Stomach (tissue), 9 donors: ENCODE measurements around the gene DHFR2. TPM values are rescaled to one million over a fixed set of nuclear protein-coding genes. Genes with fewer than 3 reads are reported as not detected.

Experiments
- DNase-seq, 2 donors: peaks; one replicate each; pipeline versions ENCODE4 v3.0.0 to v3.0.0-alpha.2; 2013 to 2019
- H3K27ac ChIP-seq, 5 donors: fragments of 200-600 bp in 4 of 5; sonication (generic) in 4 of 5; one replicate each; pipeline ENCODE4 v1.5.1; 2013 to 2019; ENCODE audit warnings: mild to moderate bottlenecking in 1 of 5, moderate library complexity in 1 of 5
- H3K27me3 ChIP-seq, 3 donors: fragments of 200-600 bp; sonication (generic); one replicate each; pipeline ENCODE4 v1.5.1; 2017 to 2019; ENCODE audit warnings: mixed run types in 1 of 3
- H3K36me3 ChIP-seq, 4 donors: fragments of 200-600 bp; sonication (generic); 1 replicate in 3 of 4; 2 replicates in 1 of 4; pipeline ENCODE4 v1.5.1; 2016 to 2019
- H3K4me1 ChIP-seq, 4 donors: fragments of 200-600 bp; sonication (generic); one replicate each; pipeline ENCODE4 v1.5.1; 2016 to 2019
- H3K4me3 ChIP-seq, 4 donors: fragments of 200-600 bp; sonication (generic) in 3 of 4; one replicate each; pipeline ENCODE4 v1.5.1; 2016 to 2019; ENCODE audit warnings: mild to moderate bottlenecking in 1 of 4
- H3K9me3 ChIP-seq, 4 donors: fragments of 200-600 bp; sonication (generic); one replicate each; pipeline ENCODE4 v1.5.1; 2016 to 2019
- EP300 ChIP-seq: sonication (generic); formaldehyde crosslinking; IDR thresholded peaks from one replicate; pipeline ENCODE4 v1.6.1; 2017; ENCODE audit warnings: antibody characterized with exemption
- POLR2A ChIP-seq, 4 donors: fragments of 450-650 bp; IDR thresholded peaks; one replicate each; pipeline ENCODE4 v1.6.1; 2016; ENCODE audit warnings: antibody characterized with exemption in 4 of 4, control low read depth in 2 of 4, mild to moderate bottlenecking in 1 of 4, moderate library complexity in 1 of 4
- POLR2AphosphoS5 ChIP-seq, 3 donors: sonication (generic); formaldehyde crosslinking; IDR thresholded peaks; one replicate each; pipeline ENCODE4 v1.6.1; 2016; ENCODE audit warnings: antibody characterized with exemption in 3 of 3
- WGBS, 5 donors: extraction: QIAGEN DNeasy Blood & Tissue Kit in 3 of 5; methylation state at CpG; one replicate each; pipeline versions ENCODE4 v1.1.5 to v1.1.7; 2013 to 2018; 5-methylcytosine and 5-hydroxymethylcytosine counted together
- intact Hi-C: fragments of 100-400 bp; cut with DNase I; formaldehyde crosslinking; loops from one replicate; pipeline ENCODE4 v1.15.1; 2023; ENCODE audit warnings: low total_unique reads
- polyA plus RNA-seq, 3 donors: library from polyadenylated mRNA; stranded (reverse); fragments of 200-250 nt; gene quantifications; one replicate each; pipeline ENCODE4 v1.2.3, GENCODE V29; 2013
- total RNA-seq, 5 donors: library from RNA; depleted of rRNA; stranded (reverse); fragments of >200 nt; gene quantifications; one replicate each; pipeline versions ENCODE4 v1.1.0 to v1.2.3, GENCODE V29; 2014 to 2016
- TF ChIP-seq, protein P1 (sequence below), 7 experiments: fragments of 450-650 bp in 4 of 7; fragments of 200-600 bp in 3 of 7; sonication (generic) in 3 of 7; IDR thresholded peaks; one replicate each; pipeline ENCODE4 v1.5.1; 2016 to 2019; ENCODE audit warnings: antibody characterized with exemption in 7 of 7, control low read depth in 2 of 7, mild to moderate bottlenecking in 1 of 7
- donor health status: healthy with polysubstance abuse.
- donor health status: Bipolar disorder and iron deficiency.
- donor health status: healthy.

DHFR2 gene
- total and polyA plus RNA-seq, 8 donors: 1.1 to 6.2 (median 2.5) TPM

DNA sequence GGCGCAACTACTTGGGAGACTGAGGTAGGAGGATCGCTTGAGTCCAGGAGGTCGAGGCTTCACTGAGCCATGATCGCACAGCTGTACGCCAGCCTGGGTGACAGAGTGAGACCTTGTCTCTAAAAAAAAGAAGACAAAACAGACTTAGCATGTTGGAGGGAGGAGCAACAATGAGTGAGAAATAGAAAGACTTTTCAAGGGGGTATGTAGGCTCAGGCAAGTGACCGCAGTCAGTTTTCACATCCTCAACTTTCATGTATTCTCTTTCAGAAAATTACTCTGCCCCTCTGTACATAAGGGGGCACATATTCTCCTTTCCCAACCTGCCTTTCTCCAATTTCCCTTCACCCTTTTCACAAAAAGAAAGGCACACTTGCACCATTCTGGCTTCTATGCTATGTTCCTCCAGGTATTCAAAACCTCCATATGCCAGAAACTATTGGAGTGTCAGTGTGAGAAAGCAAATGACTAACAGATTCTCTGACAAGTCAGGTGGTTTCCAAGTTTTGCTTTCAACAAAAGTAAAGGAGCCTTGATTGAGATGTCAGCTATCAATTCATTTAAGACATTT is 7.7 kb upstream of the DHFR2 start:
- peaks cover 0 to 45% (median 21%) of the 10 kb centered on the region in 4 donors for H3K4me1 ChIP-seq
- no peaks in the 10 kb centered on the region for H3K9me3 ChIP-seq
- DNase-seq: no peak
- H3K27me3 ChIP-seq: no peaks in the 10 kb centered on the region
- TF ChIP-seq EP300 (no peak), POLR2A (IDR thresholded peaks at IDR 0.05) (no peak), POLR2AphosphoS5 (IDR thresholded peaks at IDR 0.05) (no peak)
- TF ChIP-seq, protein P1, sequence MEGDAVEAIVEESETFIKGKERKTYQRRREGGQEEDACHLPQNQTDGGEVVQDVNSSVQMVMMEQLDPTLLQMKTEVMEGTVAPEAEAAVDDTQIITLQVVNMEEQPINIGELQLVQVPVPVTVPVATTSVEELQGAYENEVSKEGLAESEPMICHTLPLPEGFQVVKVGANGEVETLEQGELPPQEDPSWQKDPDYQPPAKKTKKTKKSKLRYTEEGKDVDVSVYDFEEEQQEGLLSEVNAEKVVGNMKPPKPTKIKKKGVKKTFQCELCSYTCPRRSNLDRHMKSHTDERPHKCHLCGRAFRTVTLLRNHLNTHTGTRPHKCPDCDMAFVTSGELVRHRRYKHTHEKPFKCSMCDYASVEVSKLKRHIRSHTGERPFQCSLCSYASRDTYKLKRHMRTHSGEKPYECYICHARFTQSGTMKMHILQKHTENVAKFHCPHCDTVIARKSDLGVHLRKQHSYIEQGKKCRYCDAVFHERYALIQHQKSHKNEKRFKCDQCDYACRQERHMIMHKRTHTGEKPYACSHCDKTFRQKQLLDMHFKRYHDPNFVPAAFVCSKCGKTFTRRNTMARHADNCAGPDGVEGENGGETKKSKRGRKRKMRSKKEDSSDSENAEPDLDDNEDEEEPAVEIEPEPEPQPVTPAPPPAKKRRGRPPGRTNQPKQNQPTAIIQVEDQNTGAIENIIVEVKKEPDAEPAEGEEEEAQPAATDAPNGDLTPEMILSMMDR (IDR thresholded peaks at IDR 0.05): no peak
- WGBS, 5 donors: 93 to 98% (median 94%) methylated on average over 6 of the region's 6 CpGs
- no peak overlapping the region for H3K27ac ChIP-seq
- H3K36me3 ChIP-seq: peaks cover 0 to 32% (median 21%) of the 10 kb centered on the region in 4 donors
- intact Hi-C loops: loop anchor here (5.0 kb wide), 1 partner anchor 73 kb away; no protein-coding TSS in a partner anchor
- no peak overlapping the region for H3K4me3 ChIP-seq

GRCh38 chr3:94069194-94069813 is 6.6 kb upstream of the DHFR2 start:
- H3K4me1 ChIP-seq: peaks cover 7 to 56% (median 32%) of the 10 kb centered on the region in 4 donors
- H3K27me3 ChIP-seq: no peaks in the 10 kb centered on the region
- no peaks in the 10 kb centered on the region for H3K9me3 ChIP-seq
- TF ChIP-seq POLR2A (IDR thresholded peaks at IDR 0.05): no peak
- TF ChIP-seq, protein P1 (IDR thresholded peaks at IDR 0.05): peak in 5 of 7 experiments; percentile 19 to 66 (median 57)
- DNase-seq: peak in 1 of 2 donors; percentile 25
- no peak overlapping the region for H3K27ac ChIP-seq
- WGBS, 5 donors: 34 to 49% (median 40%) methylated on average over 4 of the region's 4 CpGs
- intact Hi-C loops: no loop called here
- no peak overlapping the region for H3K4me3 ChIP-seq
- peaks cover 0 to 32% (median 21%) of the 10 kb centered on the region in 4 donors for H3K36me3 ChIP-seq

- no peak for DNase-seq
- no peak overlapping the region for H3K4me3 ChIP-seq
- H3K9me3 ChIP-seq: no peaks in the 10 kb centered on the region
- peaks cover 7 to 72% (median 43%) of the 10 kb centered on the region in 4 donors for H3K4me1 ChIP-seq
- peaks cover 0 to 17% (median 9%) of the 10 kb centered on the region in 4 donors for H3K36me3 ChIP-seq
- 62 to 77% (median 66%) methylated on average over 6 of the region's 6 CpGs for WGBS, 5 donors
- no peak for TF ChIP-seq POLR2A (IDR thresholded peaks at IDR 0.05)
- TF ChIP-seq, protein P1 (IDR thresholded peaks at IDR 0.05): no peak
- peak in 1 of 3 donors; percentile 16 for TF ChIP-seq POLR2AphosphoS5 (IDR thresholded peaks at IDR 0.05)
- TF ChIP-seq EP300: no peak
- intact Hi-C loops: no loop called here
- H3K27ac ChIP-seq: peak overlapping the region in 1 of 5 donors; percentile 7
- no peaks in the 10 kb centered on the region for H3K27me3 ChIP-seq
Observed at GRCh38 chr3:94066506-94067500, 4.1 kb upstream of the DHFR2 start.

GRCh38 chr3:94065819-94066480 is 3.2 kb upstream of the DHFR2 start:
- H3K36me3 ChIP-seq: peaks cover 0 to 13% (median 4%) of the 10 kb centered on the region in 4 donors
- H3K4me1 ChIP-seq: peaks cover 7 to 69% (median 43%) of the 10 kb centered on the region in 4 donors
- no peak overlapping the region for H3K4me3 ChIP-seq
- H3K27me3 ChIP-seq: no peaks in the 10 kb centered on the region
- DNase-seq: no peak
- no peaks in the 10 kb centered on the region for H3K9me3 ChIP-seq
- intact Hi-C loops: no loop called here
- TF ChIP-seq EP300: no peak
- no peak for TF ChIP-seq POLR2AphosphoS5 (IDR thresholded peaks at IDR 0.05)
- no peak for TF ChIP-seq POLR2A (IDR thresholded peaks at IDR 0.05)
- TF ChIP-seq, protein P1 (IDR thresholded peaks at IDR 0.05): no peak
- H3K27ac ChIP-seq: no peak overlapping the region
- 68 to 95% (median 77%) methylated on average over 1 of the region's 1 CpG for WGBS, 5 donors
